Prostate gland (tissue), 2 donors: ENCODE results near the gene ZNF101. TPM values are rescaled to one million over a fixed set of nuclear protein-coding genes. Genes with fewer than 3 reads are reported as not detected.

Experiments
- DNase-seq: peaks from one replicate; pipeline ENCODE4 v3.0.0-alpha.2; 2019; ENCODE audit warnings: low spot score
- H3K27ac ChIP-seq, 2 donors: fragments of 200-600 bp; sonication (generic); 2 replicates each; pipeline ENCODE4 v1.5.1; 2017 to 2019
- H3K27me3 ChIP-seq: fragments of 200-600 bp; sonication (generic); replicated peaks from 2 replicates; pipeline ENCODE4 v1.5.1; 2019; ENCODE audit not compliant: insufficient read depth
- H3K36me3 ChIP-seq, 2 donors: fragments of 200-600 bp; sonication (generic); 1 replicate in 1 of 2; 2 replicates in 1 of 2; pipeline versions ENCODE4 v1.5.1 to v1.8.1; 2017 to 2019
- H3K4me1 ChIP-seq: fragments of 200-600 bp; sonication (generic); replicated peaks from 2 replicates; pipeline ENCODE4 v1.5.1; 2019
- H3K4me3 ChIP-seq, 2 donors: fragments of 200-600 bp; sonication (generic); 2 replicates each; pipeline ENCODE4 v1.5.1; 2017 to 2019
- H3K9me3 ChIP-seq: fragments of 200-600 bp; sonication (generic); 2 replicates; pipeline ENCODE4 v1.5.1; 2017
- CTCF ChIP-seq, 4 experiments: fragments of 200-600 bp in 2 of 4; fragments of 450-650 bp in 2 of 4; sonication (generic) in 2 of 4; IDR thresholded peaks; 1 replicate in 3 of 4; 2 replicates in 1 of 4; pipeline ENCODE4 v1.5.1; 2016 to 2019; ENCODE audit warnings: antibody characterized with exemption in 4 of 4, mild to moderate bottlenecking in 2 of 4, moderate library complexity in 2 of 4
- POLR2A ChIP-seq: fragments of 450-650 bp; IDR thresholded peaks from one replicate; pipeline ENCODE4 v1.6.1; 2016; ENCODE audit warnings: antibody characterized with exemption, mild to moderate bottlenecking
- POLR2AphosphoS5 ChIP-seq: sonication (generic); formaldehyde crosslinking; IDR thresholded peaks from one replicate; pipeline ENCODE4 v1.6.1; 2017; ENCODE audit warnings: antibody characterized with exemption
- WGBS: methylation state at CpG from one replicate; pipeline ENCODE4 v1.1.5; 2018; 5-methylcytosine and 5-hydroxymethylcytosine counted together
- intact Hi-C: fragments of 100-400 bp; cut with DNase I; formaldehyde crosslinking; loops from one replicate; pipeline ENCODE4 v1.14.2; 2022
- total RNA-seq, 2 donors: library from RNA; depleted of rRNA; stranded (reverse); fragments of >200 nt; gene quantifications; one replicate each; pipeline ENCODE4 v1.1.0, GENCODE V29; 2016

Gene ZNF101
- total RNA-seq = 1 to 10 TPM; 4.1 to 7.1 TPM

DNA sequence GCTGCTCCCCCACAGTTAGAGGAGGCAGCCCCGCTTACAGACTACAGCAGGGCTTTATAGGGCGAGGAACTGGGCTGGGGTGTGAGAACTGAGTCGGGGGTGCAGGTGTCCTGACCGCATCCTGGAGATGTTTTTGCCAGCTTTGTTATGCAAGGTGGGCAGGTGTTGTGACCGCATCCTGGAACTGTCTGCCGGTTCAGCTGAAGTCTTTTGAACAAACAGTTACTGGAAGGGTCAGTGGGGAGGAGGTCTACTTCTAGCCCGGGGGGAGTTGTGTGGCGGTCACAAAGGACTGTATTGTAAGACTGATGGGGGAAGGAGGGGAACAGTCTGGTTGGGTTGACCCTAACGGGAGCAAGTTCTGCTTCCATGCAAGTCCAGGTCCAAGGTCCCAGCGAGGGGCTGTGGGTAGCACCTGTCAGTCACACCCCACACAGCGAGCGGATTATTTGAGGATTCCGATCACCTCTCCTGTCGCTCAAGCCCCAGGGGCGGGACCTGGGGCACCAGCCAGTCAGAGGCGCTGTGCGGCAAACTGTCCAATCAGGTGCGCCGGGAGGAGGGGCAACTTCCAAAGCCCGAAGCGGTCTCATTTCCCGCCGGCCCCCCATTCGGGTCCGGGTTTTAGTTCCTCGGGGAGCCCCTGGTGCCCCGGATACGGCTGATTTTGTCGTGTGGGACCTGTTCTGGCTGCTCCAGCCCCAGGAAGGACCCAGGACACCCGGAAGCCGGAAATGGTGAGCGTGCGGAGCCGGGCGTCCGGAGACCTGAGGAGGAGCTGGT lies at the start of gene ZNF101:
ZNF101 (plus strand) TSS at position 610 of the 783 bp plus-strand sequence; CDS start at position 735, 125 bp downstream.
- Histone ChIP-seq H3K27me3 (no peaks in the 10 kb centered on the region), H3K9me3 (no peaks in the 10 kb centered on the region), H3K36me3 (no peaks in the 10 kb centered on the region), H3K4me1 (no peaks in the 10 kb centered on the region), H3K4me3 (peak within 1 kb of the TSS; percentile 64 to 81), H3K27ac (peak within 1 kb of the TSS; percentile 75 to 84)
- WGBS = 5% methylated on average over 34 of the region's 36 CpGs
- DNase-seq = peak; percentile 92
- intact Hi-C loops = no loop called here
- peak; percentile 56 for TF ChIP-seq POLR2A
- no peak for TF ChIP-seq CTCF (IDR thresholded peaks at IDR 0.05)
- peak; percentile 84 for TF ChIP-seq POLR2AphosphoS5

DNA sequence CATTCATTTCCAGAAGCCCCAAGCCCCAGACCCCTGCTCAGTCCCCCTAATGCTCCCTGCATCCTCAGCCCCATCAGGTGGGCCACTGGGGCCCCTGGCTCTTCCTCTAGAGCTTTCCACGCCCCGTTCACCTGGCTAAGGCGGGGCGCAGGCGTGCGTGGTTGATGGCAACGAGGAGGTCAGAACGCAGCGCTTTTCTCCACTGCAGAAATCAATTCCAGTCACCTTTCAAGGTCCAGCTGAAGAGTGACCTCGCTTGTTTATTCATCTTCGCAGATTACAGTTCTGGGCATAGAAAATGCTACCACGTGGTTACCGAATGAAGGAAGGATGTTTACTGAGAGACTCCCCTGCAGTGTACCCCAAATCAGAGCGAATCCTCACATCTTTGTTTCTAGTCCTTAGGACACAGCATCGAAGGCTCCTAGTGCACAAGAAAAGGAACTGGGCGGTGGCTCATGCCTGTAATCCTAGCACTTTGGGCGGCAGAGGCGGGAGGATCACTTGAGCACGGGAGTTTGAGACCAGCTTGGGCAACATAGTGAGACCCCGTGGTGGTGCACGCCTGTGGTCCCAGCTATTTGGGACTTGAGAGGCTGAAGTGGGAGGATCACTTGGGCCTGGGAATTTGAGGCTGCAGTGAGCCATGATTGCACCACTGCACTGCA lies 49.3 kb upstream of the ZNF101 start:
- H3K27ac ChIP-seq = no peak overlapping the region
- no peak for TF ChIP-seq CTCF (IDR thresholded peaks at IDR 0.05)
- TF ChIP-seq POLR2AphosphoS5 = no peak
- no peak for TF ChIP-seq POLR2A
- H3K36me3 ChIP-seq = no peaks in the 10 kb centered on the region
- no peak for DNase-seq
- H3K4me1 ChIP-seq = no peaks in the 10 kb centered on the region
- H3K4me3 ChIP-seq = peak overlapping the region; percentile 34 to 42
- H3K27me3 ChIP-seq = no peaks in the 10 kb centered on the region
- H3K9me3 ChIP-seq = no peaks in the 10 kb centered on the region
- 55% methylated on average over 21 of the region's 21 CpGs for WGBS
- intact Hi-C loops = no loop called here

- Histone ChIP-seq H3K4me1 (no peaks in the 10 kb centered on the region), H3K9me3 (no peaks in the 10 kb centered on the region), H3K27ac (no peak overlapping the region), H3K27me3 (no peaks in the 10 kb centered on the region), H3K36me3 (no peaks in the 10 kb centered on the region), H3K4me3 (no peak overlapping the region)
- 86% methylated on average over 7 of the region's 7 CpGs for WGBS
- no peak for DNase-seq
- no peak for TF ChIP-seq POLR2A
- intact Hi-C loops = no loop called here
These were observed 48.8 kb upstream of the ZNF101 start for GRCh38 chr19:19619849-19620210.

DNA sequence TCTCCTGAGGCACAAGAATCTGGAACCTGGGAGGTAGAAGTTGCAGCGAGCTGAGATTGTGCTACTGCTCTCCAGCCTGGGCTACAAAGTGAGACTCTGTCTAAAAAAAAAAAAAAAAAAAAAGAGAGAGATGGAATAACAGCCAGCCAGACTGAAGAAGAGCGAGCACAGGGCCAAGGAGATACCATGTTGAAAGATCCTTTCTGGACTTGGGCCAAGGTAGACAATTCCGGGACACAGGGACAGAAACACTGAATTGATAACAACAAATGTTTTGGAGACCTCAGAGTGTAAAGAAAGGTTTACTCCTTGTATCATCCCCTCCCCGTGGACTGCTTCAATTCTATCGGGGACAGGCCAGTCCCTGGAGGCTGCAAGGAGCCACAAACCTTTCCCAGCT lies 45.3 kb upstream of the ZNF101 start:
- intact Hi-C loops = no loop called here
- DNase-seq = no peak
- H3K36me3 ChIP-seq = no peaks in the 10 kb centered on the region
- no peak for TF ChIP-seq POLR2A
- TF ChIP-seq CTCF (IDR thresholded peaks at IDR 0.05) = no peak
- TF ChIP-seq POLR2AphosphoS5 = no peak
- H3K27me3 ChIP-seq = no peaks in the 10 kb centered on the region
- H3K4me1 ChIP-seq = peaks cover 3% of the 10 kb centered on the region
- H3K9me3 ChIP-seq = no peaks in the 10 kb centered on the region
- no peak overlapping the region for H3K27ac ChIP-seq
- H3K4me3 ChIP-seq = no peak overlapping the region
- 56% methylated on average over 5 of the region's 5 CpGs for WGBS

- Histone ChIP-seq H3K27ac (no peak overlapping the region), H3K27me3 (no peaks in the 10 kb centered on the region), H3K36me3 (no peaks in the 10 kb centered on the region), H3K4me1 (peaks cover 3% of the 10 kb centered on the region), H3K9me3 (no peaks in the 10 kb centered on the region), H3K4me3 (no peak overlapping the region)
- no peak for DNase-seq
- intact Hi-C loops = no loop called here
- WGBS = 93% methylated on average over 19 of the region's 19 CpGs
- TF ChIP-seq CTCF (IDR thresholded peaks at IDR 0.05) = no peak
- TF ChIP-seq POLR2AphosphoS5 = no peak
- TF ChIP-seq POLR2A = no peak
These were observed 44.5 kb upstream of the ZNF101 start for GRCh38 chr19:19624032-19624570.
